Measurements from ENCODE around the gene LEMD3.

The LEMD3 gene

GRCh38 chr12:65170209-65170881, 962 bp downstream of the LEMD3 start:
- DNase-seq (ENCODE audit: low read depth, low spot score), result no peak

- no peak for DNase-seq (ENCODE audit: low read depth, low spot score)
Measured at GRCh38 chr12:65171073-65171472, 1.7 kb downstream of the LEMD3 start.

- no peak for DNase-seq (ENCODE audit: low read depth, low spot score)
Measured at GRCh38 chr12:65171870-65172269, 2.5 kb downstream of the LEMD3 start.

- DNase-seq (ENCODE audit: low read depth, low spot score), result no peak
Measured at GRCh38 chr12:65175385-65175784, 6.0 kb downstream of the LEMD3 start.

GRCh38 chr12:65182012-65182739, 12.8 kb downstream of the LEMD3 start:
- no peak for DNase-seq (ENCODE audit: low read depth, low spot score)

GRCh38 chr12:65184176-65184857, 14.9 kb downstream of the LEMD3 start:
- DNase-seq (ENCODE audit: low read depth, low spot score), result no peak

GRCh38 chr12:65184858-65185229, 15.5 kb downstream of the LEMD3 start:
- DNase-seq (ENCODE audit: low read depth, low spot score), result no peak

GRCh38 chr12:65187665-65188064, 18.3 kb downstream of the LEMD3 start:
- DNase-seq (ENCODE audit: low read depth, low spot score), result no peak

GRCh38 chr12:65188179-65188701, 18.9 kb downstream of the LEMD3 start:
- no peak for DNase-seq (ENCODE audit: low read depth, low spot score)

- DNase-seq (ENCODE audit: low read depth, low spot score), result no peak
Measured at GRCh38 chr12:65189028-65189718, 19.8 kb downstream of the LEMD3 start.

GRCh38 chr12:65192963-65193516, 23.7 kb downstream of the LEMD3 start:
- no peak for DNase-seq (ENCODE audit: low read depth, low spot score)

- DNase-seq (ENCODE audit: low read depth, low spot score), result no peak
Measured at GRCh38 chr12:65194949-65195348, 25.6 kb downstream of the LEMD3 start.

GRCh38 chr12:65195387-65196055, 26.1 kb downstream of the LEMD3 start:
- no peak for DNase-seq (ENCODE audit: low read depth, low spot score)

GRCh38 chr12:65196762-65197567, 27.6 kb downstream of the LEMD3 start:
- DNase-seq (ENCODE audit: low read depth, low spot score), result no peak

GRCh38 chr12:65199604-65200003, 30.2 kb downstream of the LEMD3 start:
- DNase-seq (ENCODE audit: low read depth, low spot score), result no peak

- no peak for DNase-seq (ENCODE audit: low read depth, low spot score)
Measured at GRCh38 chr12:65200007-65200665, 30.8 kb downstream of the LEMD3 start.

GRCh38 chr12:65203376-65203775, 34.0 kb downstream of the LEMD3 start:
- no peak for DNase-seq (ENCODE audit: low read depth, low spot score)

GRCh38 chr12:65204886-65205525, 35.6 kb downstream of the LEMD3 start:
- no peak for DNase-seq (ENCODE audit: low read depth, low spot score)

- DNase-seq (ENCODE audit: low read depth, low spot score), result no peak
Measured at GRCh38 chr12:65205886-65206285, 36.5 kb downstream of the LEMD3 start.

Measured in activated CD4-positive, CD25-positive, alpha-beta regulatory T cell treated with anti-CD3 and anti-CD28 coated beads, Interleukin-2, amount 50 U/mL, for 16 hours (primary cell).